Activated CD8-positive, alpha-beta memory T cell treated with anti-CD3 and anti-CD28 coated beads for 36 hours (primary cell): ENCODE results near the gene ATAD2B. TPM values are rescaled to one million over a fixed set of nuclear protein-coding genes. Genes with fewer than 3 reads are reported as not detected.

Experiments
- CTCF ChIA-PET: fragments of 350-600 bp; sonication (Branson Sonifier 250); formaldehyde crosslinking; loops from one replicate; lab custom pipeline; 2021; ENCODE audit warnings: antibody characterized with exemption; lab: Charles Lee
- POLR2A ChIA-PET: fragments of 350-600 bp; sonication (Branson Sonifier 250); formaldehyde crosslinking; loops from one replicate; lab custom pipeline; 2021; ENCODE audit warnings: antibody characterized with exemption; lab: Charles Lee
- total RNA-seq, 2 experiments: library from RNA; stranded (reverse); gene quantifications; one replicate each; pipeline ENCODE4 v1.2.3, GENCODE V29; 2021

The ATAD2B gene
- total RNA-seq, 2 experiments from 2014 or later = 11.0 to 13.1 TPM

DNA sequence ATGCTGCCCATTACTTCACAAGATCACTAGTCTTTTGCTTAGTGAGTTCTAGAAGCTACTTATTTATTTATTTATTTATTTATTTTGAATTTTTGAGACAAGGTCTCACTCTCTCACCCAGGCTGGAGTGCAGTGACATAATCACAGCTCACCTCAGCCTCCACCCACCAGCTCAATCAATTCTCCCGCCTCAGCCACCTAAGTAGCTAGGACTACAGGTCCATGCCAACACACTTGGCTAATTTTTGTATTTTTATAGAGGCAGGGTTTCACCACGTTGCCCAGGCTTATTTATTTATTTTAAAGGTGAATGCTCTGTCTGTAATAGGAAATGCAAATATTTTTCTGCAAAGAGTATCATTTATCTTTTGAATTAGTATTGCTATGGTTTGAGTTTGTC lies 67.7 kb downstream of the ATAD2B start:
- CTCF ChIA-PET = interaction anchor here (1.0 kb wide), 1 partner anchor 68 kb away, joined by 4 read pairs; the partner anchor contains the start of gene ATAD2B
- POLR2A ChIA-PET = no interaction called here

DNA sequence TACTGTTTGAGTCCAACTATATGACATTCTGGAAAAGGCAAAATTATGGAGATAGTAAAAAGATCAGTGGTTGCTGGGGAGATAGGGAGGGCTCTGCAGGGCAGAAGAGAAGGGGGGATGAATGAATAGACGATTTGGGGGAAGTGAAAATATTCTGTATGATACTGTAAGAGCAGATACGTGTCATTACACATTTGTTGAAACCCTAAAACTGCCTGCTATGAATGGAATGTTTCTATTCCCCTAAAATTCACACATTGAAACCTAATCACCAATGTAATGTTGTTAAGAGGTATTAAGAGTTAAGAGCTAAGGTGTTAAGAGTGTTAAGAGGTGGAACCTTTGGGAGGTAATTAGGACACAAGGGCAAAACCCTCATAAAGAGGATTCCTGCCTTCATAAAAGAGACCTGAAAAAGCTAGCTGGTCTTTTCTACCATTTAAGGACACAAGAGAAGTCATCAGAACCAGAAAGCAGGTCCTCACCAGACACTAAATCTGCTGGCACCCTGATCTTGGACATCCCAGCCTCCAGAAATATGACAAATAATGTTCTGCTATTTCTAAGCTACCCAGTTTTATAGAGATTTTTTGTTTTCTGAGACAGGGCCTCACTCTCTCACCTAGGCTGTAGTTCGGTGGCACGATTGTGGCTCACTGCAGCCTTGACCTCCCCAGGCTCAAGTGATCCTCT lies 76.2 kb downstream of the ATAD2B start:
- ChIA-PET POLR2A (no interaction called here), CTCF (no interaction called here)

DNA sequence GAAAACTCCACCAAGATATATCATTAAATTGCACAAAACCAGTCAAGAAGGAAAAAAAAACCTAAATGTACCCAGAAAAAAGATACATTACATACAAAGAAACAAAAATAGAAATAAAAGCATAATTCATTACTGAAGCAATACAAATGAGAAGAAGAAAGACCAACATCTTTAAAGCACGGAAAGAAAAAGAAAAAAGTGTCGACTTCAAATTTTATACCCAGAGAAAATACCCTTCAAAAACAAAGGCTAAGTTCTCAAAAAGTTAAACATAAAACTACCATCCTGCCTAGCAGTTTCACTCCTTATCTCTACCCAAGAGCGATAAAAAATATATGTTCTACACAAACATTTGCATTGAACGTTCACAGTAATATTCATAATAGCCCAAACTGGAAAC lies 82.0 kb downstream of the ATAD2B start:
- POLR2A ChIA-PET = no interaction called here
- CTCF ChIA-PET = no interaction called here

DNA sequence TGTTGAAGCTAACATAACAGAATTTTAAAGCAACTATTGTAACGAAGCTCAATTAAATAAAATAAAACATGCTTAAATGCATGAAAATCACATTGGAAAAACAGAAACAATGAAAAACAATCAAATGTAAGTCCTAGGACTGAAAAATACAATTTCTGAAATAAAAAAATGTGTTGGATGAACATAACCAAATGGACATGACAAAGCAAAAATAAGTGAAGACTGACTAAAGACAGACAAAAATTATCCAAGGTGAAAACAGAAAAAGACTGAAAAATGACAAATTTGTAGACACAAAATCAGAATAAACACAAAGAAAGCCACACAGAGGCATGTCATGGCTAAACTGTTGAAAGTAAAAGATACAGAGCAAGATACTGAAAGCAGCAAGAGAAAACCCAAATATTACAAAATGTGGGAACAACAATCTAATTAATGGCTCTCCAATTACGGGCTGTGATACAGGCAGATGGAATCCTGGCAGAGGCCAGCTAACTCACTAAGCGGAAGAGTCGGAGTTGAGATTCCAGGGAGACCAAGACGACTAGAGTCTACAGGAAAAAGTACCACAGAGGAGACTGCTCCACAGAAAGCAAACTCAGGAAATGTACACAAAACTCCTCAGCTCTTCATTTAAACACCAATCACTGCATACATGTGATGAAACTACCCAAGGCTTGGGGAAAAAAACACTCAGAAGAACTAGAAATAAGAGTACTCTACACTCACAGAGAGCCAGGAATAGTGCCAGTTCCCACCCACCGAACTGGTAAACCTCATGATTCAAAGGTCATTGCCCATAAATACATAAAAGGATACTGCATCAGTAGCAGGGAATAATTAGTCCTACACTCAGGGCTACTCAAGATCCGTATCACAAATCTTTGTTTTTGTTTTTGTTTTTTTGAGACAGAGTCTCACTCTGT lies 83.6 kb downstream of the ATAD2B start:
- CTCF ChIA-PET = no interaction called here

DNA sequence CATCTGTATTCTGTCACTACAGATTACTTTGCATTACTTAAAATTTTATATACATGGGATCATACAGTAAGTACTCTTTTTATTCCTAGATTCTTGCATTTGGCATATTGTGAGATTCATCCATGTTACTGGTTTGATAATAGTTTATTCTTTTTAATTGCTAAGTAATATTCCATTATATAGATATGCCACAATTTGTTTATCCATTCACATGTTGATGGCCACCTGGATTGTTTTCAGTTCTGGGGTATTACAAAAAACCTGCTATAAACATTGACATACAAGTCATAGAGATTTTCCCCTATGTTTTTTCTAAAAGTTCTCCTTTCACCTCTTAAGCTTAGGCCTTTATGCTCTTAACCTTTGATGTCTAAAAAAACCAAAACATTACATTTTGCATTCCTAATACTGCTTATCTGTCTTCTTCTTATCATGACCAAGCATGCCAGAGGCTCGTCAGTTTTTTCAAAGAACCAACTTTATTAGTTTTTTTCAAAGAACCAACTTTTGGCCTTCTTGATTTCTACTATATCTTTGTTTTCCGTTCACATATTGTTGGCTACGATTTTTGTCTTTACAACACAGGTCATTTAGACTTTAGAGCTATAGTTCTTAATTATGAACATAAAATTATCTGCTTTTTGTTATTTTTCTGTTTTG lies 86.9 kb downstream of the ATAD2B start:
- ChIA-PET POLR2A (no interaction called here), CTCF (no interaction called here)

More for the DNA sequence above, 83.6 kb downstream of the ATAD2B start:
- POLR2A ChIA-PET = no interaction called here

DNA sequence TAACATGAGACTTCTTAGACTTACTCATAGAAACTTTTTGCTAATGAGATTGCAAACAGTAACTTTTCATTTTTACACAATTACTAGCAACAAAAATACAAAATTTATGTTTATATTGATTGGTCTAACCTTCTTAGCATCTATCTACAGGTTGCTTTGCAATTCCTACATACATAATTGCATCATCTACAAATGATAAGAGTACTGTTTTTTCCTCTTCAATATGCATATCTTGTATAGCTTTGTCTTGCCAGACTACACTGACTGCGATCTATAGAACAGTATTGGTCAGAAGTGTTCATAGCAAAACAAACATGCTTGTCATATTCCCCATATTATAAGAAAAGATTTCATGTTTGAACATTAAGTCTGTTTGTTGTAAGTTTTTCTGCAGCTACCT lies 87.9 kb downstream of the ATAD2B start:
- ChIA-PET CTCF (no interaction called here), POLR2A (no interaction called here)

DNA sequence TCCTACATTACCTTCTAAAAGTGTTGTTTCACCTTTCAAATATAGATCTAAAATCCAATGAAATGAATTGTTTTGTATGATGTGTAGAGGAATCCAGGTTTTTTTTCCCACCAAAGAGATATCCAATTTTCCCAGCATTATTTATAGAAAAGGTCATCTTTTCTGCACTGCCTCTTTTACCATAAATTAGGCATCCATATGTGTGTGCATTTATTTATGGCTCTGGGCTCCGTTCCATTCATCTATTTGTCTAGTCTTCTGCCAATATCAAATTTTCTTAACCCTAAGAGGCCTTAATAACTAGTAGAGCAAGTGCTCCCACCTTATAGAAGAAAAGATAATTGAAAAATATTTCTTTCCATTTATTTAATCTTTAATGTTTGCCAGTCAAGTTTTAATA lies 88.3 kb downstream of the ATAD2B start:
- POLR2A ChIA-PET = no interaction called here
- CTCF ChIA-PET = no interaction called here

DNA sequence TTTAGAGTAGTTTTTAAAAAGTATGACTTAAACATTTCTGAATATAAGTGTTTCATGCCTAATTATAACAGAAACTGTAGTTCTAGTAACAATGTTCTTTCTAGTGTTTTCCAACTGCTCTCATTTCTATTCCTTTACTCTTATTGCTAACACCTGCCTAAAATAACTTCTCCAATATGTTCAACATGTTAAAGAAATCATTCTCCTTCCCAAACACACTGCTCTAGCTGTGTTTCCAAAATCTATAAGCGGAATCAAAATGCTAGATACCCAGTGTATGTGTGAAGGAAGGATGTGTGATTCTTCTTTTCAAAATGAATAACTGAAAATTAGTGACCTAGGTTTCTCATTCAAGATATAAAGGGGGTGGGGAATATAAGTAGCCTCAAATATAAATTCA lies 89.1 kb downstream of the ATAD2B start:
- ChIA-PET CTCF (no interaction called here), POLR2A (no interaction called here)

DNA sequence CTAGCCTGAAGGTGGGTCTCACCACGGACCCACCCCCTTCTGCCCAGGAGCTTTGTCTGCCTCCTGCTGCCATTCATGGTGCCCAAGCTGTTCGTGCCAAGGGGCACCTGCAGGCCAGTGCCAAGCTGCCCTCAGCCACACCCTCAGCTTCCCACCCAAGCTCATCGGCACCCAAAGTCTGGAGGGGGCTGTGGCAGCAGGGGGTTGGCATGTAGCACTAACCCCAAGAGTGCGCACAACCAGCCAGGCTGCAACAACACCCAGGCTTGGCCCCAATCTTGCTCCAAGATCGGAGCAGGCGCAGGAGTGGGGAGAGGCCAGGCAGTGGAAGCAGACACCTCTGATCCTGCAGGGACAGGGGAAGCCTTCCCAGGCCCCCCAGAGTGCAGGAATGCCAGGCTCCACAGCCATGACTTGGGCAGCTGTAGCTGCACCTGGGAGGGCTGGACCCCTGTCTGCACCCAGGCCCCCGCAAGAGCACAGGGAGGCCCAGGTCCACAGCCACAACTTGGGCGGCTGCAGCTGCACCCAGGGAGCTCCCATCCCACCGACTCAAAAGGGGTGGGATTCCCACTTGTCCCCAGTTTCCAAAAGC lies 89.9 kb downstream of the ATAD2B start:
- POLR2A ChIA-PET = interaction anchor here (0.9 kb wide), 1 partner anchor 90 kb away, joined by 3 read pairs; the partner anchor contains the start of gene ATAD2B
- CTCF ChIA-PET = interaction anchor here (0.9 kb wide), 1 partner anchor 13 kb away, joined by 3 read pairs; no protein-coding TSS in a partner anchor

DNA sequence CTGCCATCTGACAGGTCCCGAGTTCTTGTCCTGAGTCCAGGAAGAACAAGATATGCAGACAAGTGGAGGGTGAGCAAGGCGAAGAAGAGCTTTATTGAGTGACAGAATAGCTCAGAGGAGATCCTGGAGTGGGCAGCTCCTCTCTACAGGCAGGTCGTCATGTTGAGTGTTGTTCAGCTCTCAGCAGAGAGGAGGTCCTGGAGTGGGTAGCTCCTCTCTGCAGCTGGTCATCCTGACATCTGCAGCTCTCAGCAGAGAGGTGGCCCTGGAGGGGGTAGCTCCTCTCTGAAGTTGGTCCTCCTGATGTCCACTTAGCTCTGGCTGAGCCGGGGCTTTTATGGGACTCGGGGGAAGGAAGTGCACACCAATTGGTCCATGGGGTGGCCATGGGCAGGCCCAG lies 90.4 kb downstream of the ATAD2B start:
- ChIA-PET CTCF (interaction anchor here (0.9 to 1.3 kb wide), 2 partner anchors 12 kb away, joined by 3 read pairs; no protein-coding TSS in a partner anchor), POLR2A (interaction anchor here (0.9 kb wide), 1 partner anchor 91 kb away, joined by 3 read pairs; the partner anchor contains the start of gene ATAD2B)

DNA sequence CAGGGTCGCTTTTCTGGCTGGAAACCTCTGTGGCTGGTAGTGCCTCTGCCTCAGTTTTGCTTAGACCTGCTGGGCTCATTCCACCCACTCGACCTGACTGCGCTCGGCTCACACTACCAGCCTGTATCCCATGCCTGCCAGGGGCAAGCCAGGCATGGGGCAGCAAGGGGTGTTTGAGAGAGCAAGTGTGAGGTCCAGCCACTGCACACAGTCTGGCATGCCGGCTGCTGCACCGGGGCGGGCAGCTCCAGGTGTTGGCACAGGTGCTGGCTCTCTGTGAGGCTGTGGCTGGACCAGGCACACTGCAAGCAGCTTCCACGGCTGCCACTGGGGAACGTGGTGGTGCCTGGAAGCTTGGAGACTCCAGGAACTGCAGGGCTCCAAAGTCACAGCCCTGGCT lies 90.9 kb downstream of the ATAD2B start:
- POLR2A ChIA-PET = no interaction called here
- CTCF ChIA-PET = interaction anchor here (1.3 kb wide), 1 partner anchor 11 kb away, joined by 3 read pairs; no protein-coding TSS in a partner anchor

DNA sequence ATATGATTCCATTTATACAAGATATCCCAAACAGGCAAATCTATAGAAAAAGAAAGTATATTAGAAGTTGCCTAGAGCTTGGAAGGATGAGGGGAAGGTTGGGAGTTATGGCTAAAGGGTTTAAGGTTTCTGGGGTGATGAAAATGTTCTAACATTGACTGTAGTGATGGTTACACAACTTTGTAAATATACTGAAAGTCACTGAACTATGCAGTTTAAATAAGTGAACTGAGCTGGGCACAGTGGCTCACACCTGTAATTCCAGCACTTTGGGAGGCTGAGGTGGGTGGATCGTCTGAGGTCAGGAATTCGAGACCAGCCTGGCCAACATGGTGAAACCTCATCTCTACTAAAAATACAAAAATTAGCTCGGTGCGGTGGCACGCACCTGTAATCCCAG lies 91.5 kb downstream of the ATAD2B start:
- CTCF ChIA-PET = interaction anchor here (1.3 kb wide), 1 partner anchor 11 kb away, joined by 3 read pairs; no protein-coding TSS in a partner anchor

DNA sequence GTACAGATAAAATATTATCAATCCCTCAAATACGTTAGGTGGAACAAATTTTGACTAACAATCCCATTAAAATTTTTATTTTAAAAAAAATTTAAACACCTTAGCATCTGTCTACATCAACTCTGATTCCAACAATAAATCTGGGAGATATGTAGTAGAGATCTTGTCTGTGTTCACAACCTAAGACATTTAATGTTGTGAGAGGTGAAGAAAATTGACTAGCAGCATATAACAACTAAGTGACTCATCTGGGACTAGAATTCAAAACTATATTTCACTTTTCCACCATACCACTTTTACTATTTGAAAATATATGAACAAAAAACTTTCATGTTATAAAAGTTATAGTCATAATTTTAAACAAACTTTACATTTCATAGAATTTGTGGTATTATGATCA lies 97.9 kb downstream of the ATAD2B start:
- CTCF ChIA-PET = no interaction called here
- POLR2A ChIA-PET = no interaction called here

More for the DNA sequence above, 91.5 kb downstream of the ATAD2B start:
- POLR2A ChIA-PET = no interaction called here

DNA sequence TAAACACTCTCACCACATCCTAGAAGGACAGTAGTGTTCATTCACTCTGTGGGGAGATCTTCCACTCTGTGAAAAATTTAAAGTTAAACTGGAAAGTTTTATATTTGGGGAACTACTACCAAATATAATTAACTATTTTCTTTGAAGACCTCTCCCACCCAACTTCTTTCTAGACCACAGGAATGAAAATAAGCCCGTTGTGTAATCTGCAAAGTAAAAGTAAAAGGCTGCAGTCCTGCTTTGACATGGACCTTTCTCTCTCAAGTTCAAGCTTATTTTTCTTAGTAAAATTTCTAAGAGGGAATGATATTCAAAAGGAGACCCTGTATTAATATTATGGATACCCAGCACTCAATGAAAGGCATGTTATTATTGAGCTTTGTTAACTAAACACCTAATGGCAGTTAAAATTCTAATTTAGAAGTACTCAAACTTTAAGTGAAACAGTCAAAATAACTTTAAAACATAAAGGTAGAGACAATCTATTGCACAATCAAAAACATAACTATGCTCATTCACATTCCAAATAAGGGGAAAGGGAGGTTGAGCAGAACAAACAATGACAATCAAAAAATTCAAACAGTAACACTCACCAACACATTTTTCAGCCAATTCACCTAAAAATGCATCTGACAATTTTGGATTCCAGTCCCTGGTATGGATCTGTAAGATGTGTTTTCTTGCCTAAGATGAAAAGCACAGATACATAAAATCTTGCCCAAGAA lies 98.5 kb downstream of the ATAD2B start:
- CTCF ChIA-PET = interaction anchor here (0.6 to 1.0 kb wide), 2 partner anchors 133 to 335 kb away, joined by 3 read pairs; no protein-coding TSS in a partner anchor
- POLR2A ChIA-PET = no interaction called here

DNA sequence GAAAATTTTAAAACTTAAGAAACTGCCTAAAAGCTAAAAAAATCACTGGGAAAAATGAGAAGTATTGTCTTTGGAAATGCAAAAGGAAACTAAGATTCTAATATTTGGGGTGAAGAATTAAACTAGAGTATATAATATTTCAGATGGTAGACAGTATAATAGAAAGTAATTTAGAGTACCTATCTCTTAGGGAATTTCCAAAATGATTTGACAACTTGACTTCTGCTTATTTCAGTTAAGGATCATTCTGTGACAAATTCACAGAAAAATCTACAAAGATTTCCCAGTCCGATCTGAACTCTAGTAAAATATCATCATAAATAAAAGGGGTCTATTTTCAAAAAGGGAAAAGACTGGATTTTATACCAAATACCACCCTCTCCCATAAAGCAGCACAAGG lies 99.6 kb downstream of the ATAD2B start:
- ChIA-PET CTCF (interaction anchor here (0.6 to 1.0 kb wide), 2 partner anchors 31 to 100 kb away, joined by 3 to 4 read pairs; partner anchors contain the start of gene ATAD2B), POLR2A (no interaction called here)

DNA sequence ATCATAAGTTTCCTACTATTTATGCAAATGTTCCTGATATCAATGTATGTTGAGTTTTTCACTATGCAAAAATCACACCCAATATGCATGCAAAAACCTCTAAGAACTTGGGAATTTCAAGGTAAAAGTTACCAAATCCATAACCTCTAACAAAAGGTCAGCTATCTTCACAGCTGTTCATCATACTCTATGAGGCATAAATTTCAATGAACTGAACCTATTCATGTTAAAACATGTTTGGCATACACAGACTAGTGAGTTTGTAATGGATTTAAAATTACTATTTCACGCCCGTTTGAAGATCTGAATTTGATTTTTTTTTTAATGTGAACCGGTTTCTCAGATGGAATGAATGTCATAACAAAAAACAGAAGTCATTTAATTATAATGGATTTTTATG lies 100.2 kb downstream of the ATAD2B start:
- POLR2A ChIA-PET = interaction anchor here (0.7 kb wide), 1 partner anchor 210 kb away, joined by 4 read pairs; no protein-coding TSS in a partner anchor
- CTCF ChIA-PET = interaction anchor here (0.6 to 1.4 kb wide), 2 partner anchors 31 to 258 kb away, joined by 3 read pairs; partner anchors contain the start of gene TP53I3

DNA sequence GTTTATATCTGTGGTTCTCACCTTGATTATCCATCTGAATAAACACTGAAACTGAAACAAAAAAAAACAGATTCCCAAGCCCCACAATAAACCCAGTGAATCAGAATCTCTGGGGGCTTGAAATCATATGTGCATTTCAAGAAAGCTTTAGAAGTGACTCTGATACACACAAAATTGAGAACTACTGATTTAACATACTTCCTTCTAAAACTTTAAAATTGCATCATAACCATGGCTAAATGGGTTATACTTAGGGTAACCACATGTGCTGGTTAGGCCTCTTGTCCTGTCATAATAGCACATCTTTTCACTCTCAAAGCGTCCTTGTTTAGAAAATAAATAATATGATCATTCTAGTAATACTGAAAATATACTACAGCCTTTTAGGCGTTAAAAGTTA lies 100.9 kb downstream of the ATAD2B start:
- CTCF ChIA-PET = interaction anchor here (1.4 kb wide), 1 partner anchor 258 kb away, joined by 3 read pairs; the partner anchor contains the start of gene TP53I3
- POLR2A ChIA-PET = no interaction called here

DNA sequence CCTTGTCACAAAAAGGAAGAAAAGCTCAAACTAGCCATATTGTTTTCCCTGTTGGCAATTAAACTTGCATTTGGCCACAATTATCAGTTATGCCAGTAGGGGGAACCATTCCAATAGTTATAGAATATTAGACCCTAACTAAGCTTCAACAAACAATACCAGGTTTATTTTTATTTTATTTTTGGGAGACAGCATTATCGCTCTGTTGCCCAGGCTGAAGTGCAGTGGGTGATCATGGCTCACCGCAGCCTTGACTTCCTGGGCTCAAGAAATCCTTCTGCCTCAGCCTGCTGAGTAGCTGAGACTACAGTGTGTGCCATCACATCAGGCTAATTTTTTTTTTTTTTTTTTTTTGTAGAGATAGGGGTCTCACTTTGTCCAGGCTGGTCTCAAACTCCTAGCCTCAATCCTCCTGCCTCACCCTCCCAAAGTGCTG lies 102.1 kb downstream of the ATAD2B start:
- ChIA-PET POLR2A (interaction anchor here (0.9 to 1.2 kb wide), 2 partner anchors 103 to 252 kb away, joined by 3 to 4 read pairs; partner anchors contain the start of gene SF3B6), CTCF (interaction anchor here (0.7 to 2.8 kb wide), 6 partner anchors 11 to 259 kb away, joined by 3 to 15 read pairs (median 4); partner anchors contain the start of genes ATAD2B and TP53I3)
